ENCODE results near the gene SNX30.

Gene SNX30

GRCh38 chr9:112853882-112854585 lies 103.5 kb downstream of the SNX30 start:
- DNase-seq (ENCODE audit: low read depth in 3 of 3, low spot score in 1 of 3), result no peak

- DNase-seq (ENCODE audit: low read depth in 3 of 3, low spot score in 1 of 3), result no peak
Observed at GRCh38 chr9:112854657-112855056, 104.1 kb downstream of the SNX30 start.

DNA sequence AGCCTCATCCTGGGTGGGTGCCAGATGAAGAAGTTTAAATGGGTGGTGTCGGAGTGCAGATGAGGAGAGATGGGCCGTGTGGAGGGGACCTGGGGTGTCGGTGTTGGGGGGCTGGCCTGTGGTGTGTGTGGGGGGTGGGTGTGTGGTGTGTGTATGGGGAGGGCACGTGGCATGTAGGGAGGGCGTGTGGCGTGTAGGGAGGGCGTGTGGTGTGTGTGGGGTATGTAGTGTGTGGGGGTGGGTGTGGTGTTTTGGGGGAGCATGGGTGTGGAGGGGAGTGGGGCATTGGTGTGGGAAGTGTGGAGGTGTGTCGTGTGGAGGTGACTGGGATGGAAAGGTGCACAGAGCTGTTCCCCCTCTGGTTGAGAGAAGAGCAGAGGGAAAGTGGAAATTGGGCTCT lies 105.6 kb downstream of the SNX30 start:
- DNase-seq (ENCODE audit: low read depth in 3 of 3, low spot score in 1 of 3), result no peak

- no peak for DNase-seq (ENCODE audit: low read depth in 3 of 3, low spot score in 1 of 3)
Observed at GRCh38 chr9:112856843-112857242, 106.3 kb downstream of the SNX30 start.

DNA sequence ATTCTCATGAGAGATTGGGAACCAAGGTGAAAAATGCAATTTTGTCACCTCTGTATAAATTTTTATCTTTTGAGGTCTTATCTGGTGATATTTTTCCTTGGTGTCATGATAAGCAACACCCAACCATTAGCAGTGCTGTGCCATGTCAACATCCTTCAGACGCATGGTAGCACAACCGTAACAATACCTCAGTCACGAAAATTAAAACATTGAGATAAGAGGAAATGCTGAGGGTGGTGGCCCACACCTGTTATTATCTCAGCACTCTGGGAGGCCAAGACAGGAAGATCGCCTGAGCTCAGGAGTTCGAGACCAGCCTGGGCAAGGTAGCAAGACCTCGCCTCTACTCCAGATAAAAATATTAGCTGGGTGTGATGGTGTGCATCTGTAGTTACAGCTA lies 107.4 kb downstream of the SNX30 start:
- DNase-seq (ENCODE audit: low read depth in 3 of 3, low spot score in 1 of 3), result no peak

DNA sequence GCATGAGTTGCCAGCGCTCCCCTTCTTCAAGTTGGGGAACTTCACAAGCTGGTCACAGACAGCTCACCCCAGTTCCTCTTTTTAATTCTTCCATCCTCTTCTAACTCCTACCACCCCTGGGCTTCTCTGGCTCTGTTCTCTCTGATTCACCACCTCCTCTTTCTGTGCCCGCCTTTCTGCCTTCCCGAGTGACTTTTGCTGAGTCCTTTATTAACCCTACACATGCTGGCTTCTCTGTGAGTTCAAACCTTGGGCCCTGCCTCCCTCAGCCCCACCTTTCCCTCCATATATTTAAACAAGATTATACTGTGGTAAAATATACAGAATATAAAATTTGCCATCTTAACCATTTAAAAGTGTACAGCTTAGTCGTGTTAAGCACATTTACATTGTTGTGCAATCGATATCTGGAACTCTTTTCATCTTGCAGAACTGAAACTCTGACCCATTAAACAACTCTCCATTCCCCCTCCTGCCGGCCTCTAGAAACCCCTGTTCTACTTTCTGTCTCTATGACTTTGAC lies 108.1 kb downstream of the SNX30 start:
- no peak for DNase-seq (ENCODE audit: low read depth in 3 of 3, low spot score in 1 of 3)

DNA sequence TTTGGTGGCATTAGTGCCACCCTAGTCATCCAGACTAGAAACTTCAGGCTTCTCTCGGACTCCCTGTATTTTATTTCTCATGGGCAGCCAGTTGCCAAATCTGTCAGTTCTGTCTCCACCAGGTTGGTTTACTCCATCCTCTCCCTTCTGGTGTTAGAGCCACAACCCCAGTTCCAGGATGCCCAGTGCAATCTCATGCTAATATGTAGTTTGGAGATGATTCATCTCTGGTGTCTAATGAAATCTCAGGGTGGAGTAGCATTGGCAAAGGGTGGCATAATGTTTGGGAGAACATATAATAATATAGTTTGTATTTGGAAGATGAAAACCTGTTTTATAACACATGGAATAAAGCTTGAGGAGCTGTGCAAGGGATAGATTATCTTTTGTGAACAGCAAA lies 109.9 kb downstream of the SNX30 start:
- no peak for DNase-seq (ENCODE audit: low read depth in 3 of 3, low spot score in 1 of 3)

- no peak for DNase-seq (ENCODE audit: low read depth in 3 of 3, low spot score in 1 of 3)
Observed at GRCh38 chr9:112861155-112861554, 110.6 kb downstream of the SNX30 start.

GRCh38 chr9:112861638-112862555 lies 111.3 kb downstream of the SNX30 start:
- no peak for DNase-seq (ENCODE audit: low read depth in 3 of 3, low spot score in 1 of 3)

DNA sequence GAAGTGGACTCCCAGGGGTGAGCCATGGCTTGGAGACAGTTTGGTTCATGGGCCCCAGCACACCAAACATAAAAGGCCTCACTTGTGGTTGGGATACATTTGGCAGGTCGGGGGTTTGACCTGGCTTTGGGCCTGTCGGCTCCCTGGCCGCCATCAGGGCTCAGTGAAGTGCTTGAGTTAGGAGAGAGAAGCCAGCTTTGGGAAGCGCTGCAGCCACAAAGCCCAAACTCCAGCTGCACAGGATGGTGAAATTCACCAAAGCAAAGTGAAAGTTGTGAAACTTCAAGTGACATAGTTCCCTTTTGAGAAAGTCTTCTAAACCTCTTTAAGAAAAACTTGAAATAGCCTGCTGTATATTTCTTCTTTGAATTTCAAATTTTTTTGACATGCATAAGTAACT lies 112.7 kb downstream of the SNX30 start:
- no peak for DNase-seq (ENCODE audit: low read depth in 3 of 3, low spot score in 1 of 3)

GRCh38 chr9:112863746-112864145 lies 113.2 kb downstream of the SNX30 start:
- DNase-seq (ENCODE audit: low read depth in 3 of 3, low spot score in 1 of 3), result no peak

DNA sequence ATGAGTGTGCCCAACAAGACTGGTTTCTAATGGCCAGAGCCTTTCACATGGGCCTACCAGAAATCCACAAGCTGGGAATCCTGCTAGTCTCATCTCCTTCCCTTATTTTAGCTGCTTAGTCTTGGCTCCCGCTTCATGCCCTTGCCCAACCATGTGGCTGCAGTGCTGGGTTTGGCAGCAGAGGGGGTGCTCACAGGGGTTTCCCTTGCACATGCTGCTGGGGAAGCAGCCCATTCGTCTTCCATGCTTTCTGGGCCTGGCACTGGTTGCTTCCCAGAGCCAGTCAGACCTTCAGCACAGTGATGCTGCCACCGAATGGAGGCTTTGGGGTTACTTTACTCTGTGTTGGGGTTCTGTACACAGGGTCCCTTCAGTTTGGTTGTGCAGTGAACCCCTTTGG lies 113.8 kb downstream of the SNX30 start:
- no peak for DNase-seq (ENCODE audit: low read depth in 3 of 3, low spot score in 1 of 3)

- no peak for DNase-seq (ENCODE audit: low read depth in 3 of 3, low spot score in 1 of 3)
Observed at GRCh38 chr9:112864982-112865381, 114.4 kb downstream of the SNX30 start.

DNA sequence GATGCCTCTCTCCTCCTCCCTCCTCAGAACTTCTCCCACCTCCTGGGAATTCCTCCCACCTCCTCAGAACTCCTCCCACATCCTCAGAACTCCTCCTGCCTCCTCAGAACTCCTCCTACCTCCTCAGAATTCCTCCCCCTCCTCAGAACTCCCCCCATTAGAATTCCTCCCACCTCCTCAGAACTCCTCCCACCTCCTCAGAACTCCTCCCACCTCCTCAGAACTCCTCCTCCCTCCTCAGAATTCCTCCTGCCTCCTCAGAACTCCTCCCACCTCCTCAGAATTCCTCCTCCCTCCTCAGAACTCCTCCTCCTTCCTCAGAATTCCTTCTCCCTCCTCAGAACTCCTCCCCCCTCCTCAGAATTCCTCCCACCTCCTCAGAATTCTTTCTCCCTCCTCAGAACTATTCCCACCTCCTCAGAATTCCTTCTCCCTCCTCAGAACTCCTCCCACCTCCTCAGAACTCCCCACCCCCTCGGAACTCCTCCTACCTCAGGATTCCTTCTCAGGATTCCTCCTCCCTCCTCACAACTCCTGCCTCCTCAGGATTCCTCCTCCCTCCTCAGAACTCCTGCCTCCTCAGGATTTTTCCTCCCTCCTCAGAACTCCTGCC lies 116.2 kb downstream of the SNX30 start:
- DNase-seq (ENCODE audit: low read depth in 3 of 3, low spot score in 1 of 3), result no peak

- DNase-seq (ENCODE audit: low read depth in 3 of 3, low spot score in 1 of 3), result no peak
Observed at GRCh38 chr9:112867275-112867991, 116.9 kb downstream of the SNX30 start.

- DNase-seq (ENCODE audit: low read depth in 3 of 3, low spot score in 1 of 3), result no peak
Observed at GRCh38 chr9:112868461-112868860, 117.9 kb downstream of the SNX30 start.

GRCh38 chr9:112869041-112869529 lies 118.5 kb downstream of the SNX30 start:
- no peak for DNase-seq (ENCODE audit: low read depth in 3 of 3, low spot score in 1 of 3)

- no peak for DNase-seq (ENCODE audit: low read depth in 3 of 3, low spot score in 1 of 3)
Observed at GRCh38 chr9:112869917-112870316, 119.4 kb downstream of the SNX30 start.

DNA sequence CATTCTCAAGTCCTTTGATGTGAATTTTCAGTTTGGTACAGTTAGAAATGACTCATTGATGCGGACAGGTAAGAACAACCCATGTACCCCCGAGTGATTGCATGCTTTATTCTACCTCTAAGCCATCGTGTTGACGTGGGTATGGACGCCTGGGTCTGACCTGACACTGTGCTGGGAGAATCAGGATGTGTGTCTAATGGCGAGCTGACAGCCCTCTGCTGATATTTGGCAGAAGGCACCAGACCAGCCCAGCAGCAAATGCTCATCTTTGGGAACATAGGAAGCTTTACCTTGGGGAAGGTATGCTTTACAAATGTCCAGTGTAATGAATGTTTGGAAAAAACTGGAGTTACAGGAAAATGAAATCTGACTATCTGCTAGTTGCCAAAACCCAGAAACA lies 120.0 kb downstream of the SNX30 start:
- no peak for DNase-seq (ENCODE audit: low read depth in 3 of 3, low spot score in 1 of 3)

GRCh38 chr9:112872019-112872418 lies 121.5 kb downstream of the SNX30 start:
- DNase-seq (ENCODE audit: low read depth in 3 of 3, low spot score in 1 of 3), result no peak

All from stimulated activated CD4-positive, alpha-beta T cell treated with anti-CD3 and anti-CD28 coated beads, TNF-alpha, amount 100 ng/mL, for 1 hour (primary cell).